Measurements from ENCODE around the gene UVSSA.
A peak's percentile ranks its signal among the peaks of the same experiment; 100 is the strongest.
"Not testable (repeated sequence)": the region's sequence is repeated elsewhere in the genome, so short reads cannot be mapped to it uniquely, and the experiment has no call there.

UVSSA gene

DNA sequence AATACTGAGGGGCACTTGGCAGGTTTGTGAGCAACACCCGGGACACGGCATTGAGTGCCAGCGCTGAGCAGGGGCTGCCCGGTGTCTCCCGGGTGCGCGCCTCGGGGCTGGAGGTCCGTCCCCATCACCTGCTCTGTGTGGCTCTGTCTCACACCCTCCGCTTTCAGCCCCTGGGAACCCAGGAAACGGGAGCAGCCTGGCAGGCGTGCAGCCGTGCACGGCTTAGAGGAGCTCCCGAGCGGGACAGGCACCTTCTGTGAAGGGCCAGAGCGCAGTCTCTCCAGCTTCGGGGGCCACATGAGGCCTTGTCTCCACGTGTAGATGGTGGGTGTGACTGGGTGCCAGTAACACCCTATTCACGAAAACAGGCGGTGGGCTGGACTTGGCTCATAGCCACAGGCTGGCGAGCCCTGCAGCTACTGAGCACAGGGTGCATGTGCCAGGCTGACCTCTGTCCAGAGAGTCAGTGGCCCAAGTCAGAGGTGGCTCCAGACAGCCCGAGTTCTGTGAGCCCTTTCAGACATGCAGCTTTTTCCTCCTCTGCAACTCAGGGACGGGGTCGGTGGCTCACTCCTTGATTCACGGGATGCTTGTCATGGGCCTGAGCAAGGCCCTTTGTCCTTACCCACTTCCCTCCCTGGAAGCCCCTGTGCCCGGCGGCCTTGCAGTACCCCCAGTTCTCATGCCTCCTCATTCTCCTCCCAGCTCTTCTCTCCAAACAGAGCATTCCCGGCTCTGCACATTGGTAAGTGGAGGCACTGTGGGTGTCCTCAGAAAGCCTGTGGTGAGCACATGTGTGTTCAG, 23.5 kb downstream of the UVSSA start:
- Histone ChIP-seq H3K4me3 (ENCODE audit: low read depth, low read length) (no peak overlapping the region), H3K9me3 (ENCODE audit: severe bottlenecking) (peaks cover 5% of the 10 kb centered on the region), H3K36me3 (peaks cover 6% of the 10 kb centered on the region; the same call in 1 of the 2 replicates), H3K27ac (no peak overlapping the region), H3K27me3 (ENCODE audit: insufficient read depth, low read depth, severe bottlenecking) (no peaks in the 10 kb centered on the region)
- TF ChIP-seq, protein P1, sequence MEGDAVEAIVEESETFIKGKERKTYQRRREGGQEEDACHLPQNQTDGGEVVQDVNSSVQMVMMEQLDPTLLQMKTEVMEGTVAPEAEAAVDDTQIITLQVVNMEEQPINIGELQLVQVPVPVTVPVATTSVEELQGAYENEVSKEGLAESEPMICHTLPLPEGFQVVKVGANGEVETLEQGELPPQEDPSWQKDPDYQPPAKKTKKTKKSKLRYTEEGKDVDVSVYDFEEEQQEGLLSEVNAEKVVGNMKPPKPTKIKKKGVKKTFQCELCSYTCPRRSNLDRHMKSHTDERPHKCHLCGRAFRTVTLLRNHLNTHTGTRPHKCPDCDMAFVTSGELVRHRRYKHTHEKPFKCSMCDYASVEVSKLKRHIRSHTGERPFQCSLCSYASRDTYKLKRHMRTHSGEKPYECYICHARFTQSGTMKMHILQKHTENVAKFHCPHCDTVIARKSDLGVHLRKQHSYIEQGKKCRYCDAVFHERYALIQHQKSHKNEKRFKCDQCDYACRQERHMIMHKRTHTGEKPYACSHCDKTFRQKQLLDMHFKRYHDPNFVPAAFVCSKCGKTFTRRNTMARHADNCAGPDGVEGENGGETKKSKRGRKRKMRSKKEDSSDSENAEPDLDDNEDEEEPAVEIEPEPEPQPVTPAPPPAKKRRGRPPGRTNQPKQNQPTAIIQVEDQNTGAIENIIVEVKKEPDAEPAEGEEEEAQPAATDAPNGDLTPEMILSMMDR (IDR thresholded peaks at IDR 0.05; ENCODE audit: low read depth, low read length): no peak
- DNase-seq: no peak

DNA sequence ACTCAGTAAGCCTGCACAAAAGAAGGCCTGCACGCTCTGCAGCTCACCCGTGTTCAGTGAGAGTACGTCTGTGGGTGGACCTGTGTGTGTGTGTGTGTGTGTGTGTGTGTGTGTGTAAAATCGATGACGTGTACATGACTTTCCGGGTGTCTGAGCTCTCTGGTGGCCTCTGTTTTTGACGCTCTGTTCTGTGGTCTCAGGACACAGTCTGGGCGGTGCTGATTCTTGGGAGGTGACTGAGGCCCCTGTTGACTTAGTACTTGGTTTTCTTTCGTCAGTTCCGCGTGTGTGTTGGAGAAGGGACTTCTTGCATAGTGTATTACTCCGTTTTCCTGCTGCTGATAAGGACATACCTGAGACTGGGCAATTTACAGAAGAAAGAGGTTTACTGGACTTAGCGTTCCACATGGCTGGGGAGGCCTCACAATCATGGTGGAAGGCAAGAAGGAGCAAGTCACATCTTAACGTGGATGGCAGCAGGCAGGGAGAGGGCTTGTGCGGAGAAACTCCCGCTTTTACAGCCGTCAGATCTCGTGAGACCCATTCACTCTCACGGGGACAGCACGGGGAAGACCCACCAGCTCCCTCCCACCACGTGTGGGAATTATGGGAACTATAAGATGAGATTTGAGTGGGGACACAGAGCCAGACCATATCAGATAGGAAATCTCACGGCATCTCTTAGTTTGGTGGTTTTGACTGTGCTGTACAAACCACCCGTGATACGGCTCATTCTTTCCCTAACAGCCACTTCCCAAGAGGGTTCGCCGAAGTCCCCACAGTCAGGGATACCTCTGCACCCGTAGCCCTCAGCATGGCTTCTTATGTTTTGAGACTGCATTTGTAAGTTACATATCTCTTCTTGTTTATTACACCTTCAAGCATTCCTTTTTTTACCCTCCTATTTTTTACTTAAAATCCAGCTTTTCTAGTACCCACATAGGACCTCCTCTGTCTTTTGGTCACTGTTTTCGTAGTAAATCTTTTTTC, 24.5 kb downstream of the UVSSA start:
- H3K9me3 ChIP-seq (ENCODE audit: severe bottlenecking): peaks cover 5% of the 10 kb centered on the region
- TF ChIP-seq, protein P1 (IDR thresholded peaks at IDR 0.05; ENCODE audit: low read depth, low read length): no peak
- no peak overlapping the region for H3K4me3 ChIP-seq (ENCODE audit: low read depth, low read length)
- no peaks in the 10 kb centered on the region for H3K27me3 ChIP-seq (ENCODE audit: insufficient read depth, low read depth, severe bottlenecking)
- H3K36me3 ChIP-seq: peaks cover 4% of the 10 kb centered on the region
- DNase-seq: no peak
- H3K27ac ChIP-seq: no peak overlapping the region

GRCh38 chr4:1372576-1372975, 25.6 kb downstream of the UVSSA start:
- H3K36me3 ChIP-seq; H3K4me3 ChIP-seq (ENCODE audit: low read depth, low read length); H3K27me3 ChIP-seq (ENCODE audit: insufficient read depth, low read depth, severe bottlenecking); H3K9me3 ChIP-seq (ENCODE audit: severe bottlenecking); H3K27ac ChIP-seq; DNase-seq: not testable (repeated sequence)

- no peaks in the 10 kb centered on the region for H3K27me3 ChIP-seq (ENCODE audit: insufficient read depth, low read depth, severe bottlenecking)
- TF ChIP-seq, protein P1 (IDR thresholded peaks at IDR 0.05; ENCODE audit: low read depth, low read length): no peak
- peaks cover 3% of the 10 kb centered on the region for H3K36me3 ChIP-seq
- H3K27ac ChIP-seq: no peak overlapping the region
- DNase-seq: peak; percentile 5
- H3K9me3 ChIP-seq (ENCODE audit: severe bottlenecking): peaks cover 5% of the 10 kb centered on the region
- no peak overlapping the region for H3K4me3 ChIP-seq (ENCODE audit: low read depth, low read length)
Observed at GRCh38 chr4:1373892-1374705, 27.1 kb downstream of the UVSSA start.

DNA sequence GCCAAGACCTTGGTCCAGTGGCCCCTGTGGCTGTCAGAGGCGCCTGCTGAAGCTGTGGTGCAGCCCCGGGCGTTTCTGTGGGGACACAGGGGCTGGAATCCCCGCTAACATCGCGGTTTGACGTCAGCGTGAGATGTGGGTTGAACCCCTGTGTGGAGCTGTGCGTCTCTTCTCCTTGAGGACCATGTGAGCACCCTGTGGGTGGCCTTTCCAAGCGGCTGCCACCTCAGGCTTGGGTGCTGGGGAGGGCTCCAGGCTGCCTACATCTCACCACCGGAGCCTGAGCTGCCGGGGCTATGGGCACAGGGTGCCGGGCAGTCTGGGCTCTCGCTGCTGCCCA, 27.7 kb downstream of the UVSSA start:
- Histone ChIP-seq H3K27ac (no peak overlapping the region), H3K27me3 (ENCODE audit: insufficient read depth, low read depth, severe bottlenecking) (no peaks in the 10 kb centered on the region), H3K4me3 (ENCODE audit: low read depth, low read length) (no peak overlapping the region), H3K36me3 (peaks cover 3% of the 10 kb centered on the region), H3K9me3 (ENCODE audit: severe bottlenecking) (peaks cover 5% of the 10 kb centered on the region)
- TF ChIP-seq, protein P1 (IDR thresholded peaks at IDR 0.05; ENCODE audit: low read depth, low read length): no peak
- DNase-seq: peak; percentile 4
